ENCODE data around the gene CCRL2.

DNA sequence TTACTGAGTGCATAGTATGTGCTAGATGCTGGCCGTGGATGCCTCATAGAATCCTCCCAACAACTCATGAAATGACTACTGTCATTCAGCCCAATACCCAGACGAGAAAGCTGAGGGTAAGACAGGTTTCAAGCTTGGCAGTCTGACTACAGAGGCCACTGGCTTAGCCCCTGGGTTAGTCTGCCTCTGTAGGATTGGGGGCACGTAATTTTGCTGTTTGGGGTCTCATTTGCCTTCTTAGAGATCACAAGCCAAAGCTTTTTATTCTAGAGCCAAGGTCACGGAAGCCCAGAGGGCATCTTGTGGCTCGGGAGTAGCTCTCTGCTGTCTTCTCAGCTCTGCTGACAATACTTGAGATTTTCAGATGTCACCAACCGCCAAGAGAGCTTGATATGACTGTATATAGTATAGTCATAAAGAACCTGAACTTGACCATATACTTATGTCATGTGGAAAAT, 37.4 kb upstream of the CCRL2 start:
- TF ChIP-seq YY1 (IDR thresholded peaks at IDR 0.05; ENCODE audit: low read depth), result no peak
- TF ChIP-seq, protein P1, sequence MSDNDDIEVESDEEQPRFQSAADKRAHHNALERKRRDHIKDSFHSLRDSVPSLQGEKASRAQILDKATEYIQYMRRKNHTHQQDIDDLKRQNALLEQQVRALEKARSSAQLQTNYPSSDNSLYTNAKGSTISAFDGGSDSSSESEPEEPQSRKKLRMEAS (IDR thresholded peaks at IDR 0.05), result no peak
- TF ChIP-seq, protein P2, sequence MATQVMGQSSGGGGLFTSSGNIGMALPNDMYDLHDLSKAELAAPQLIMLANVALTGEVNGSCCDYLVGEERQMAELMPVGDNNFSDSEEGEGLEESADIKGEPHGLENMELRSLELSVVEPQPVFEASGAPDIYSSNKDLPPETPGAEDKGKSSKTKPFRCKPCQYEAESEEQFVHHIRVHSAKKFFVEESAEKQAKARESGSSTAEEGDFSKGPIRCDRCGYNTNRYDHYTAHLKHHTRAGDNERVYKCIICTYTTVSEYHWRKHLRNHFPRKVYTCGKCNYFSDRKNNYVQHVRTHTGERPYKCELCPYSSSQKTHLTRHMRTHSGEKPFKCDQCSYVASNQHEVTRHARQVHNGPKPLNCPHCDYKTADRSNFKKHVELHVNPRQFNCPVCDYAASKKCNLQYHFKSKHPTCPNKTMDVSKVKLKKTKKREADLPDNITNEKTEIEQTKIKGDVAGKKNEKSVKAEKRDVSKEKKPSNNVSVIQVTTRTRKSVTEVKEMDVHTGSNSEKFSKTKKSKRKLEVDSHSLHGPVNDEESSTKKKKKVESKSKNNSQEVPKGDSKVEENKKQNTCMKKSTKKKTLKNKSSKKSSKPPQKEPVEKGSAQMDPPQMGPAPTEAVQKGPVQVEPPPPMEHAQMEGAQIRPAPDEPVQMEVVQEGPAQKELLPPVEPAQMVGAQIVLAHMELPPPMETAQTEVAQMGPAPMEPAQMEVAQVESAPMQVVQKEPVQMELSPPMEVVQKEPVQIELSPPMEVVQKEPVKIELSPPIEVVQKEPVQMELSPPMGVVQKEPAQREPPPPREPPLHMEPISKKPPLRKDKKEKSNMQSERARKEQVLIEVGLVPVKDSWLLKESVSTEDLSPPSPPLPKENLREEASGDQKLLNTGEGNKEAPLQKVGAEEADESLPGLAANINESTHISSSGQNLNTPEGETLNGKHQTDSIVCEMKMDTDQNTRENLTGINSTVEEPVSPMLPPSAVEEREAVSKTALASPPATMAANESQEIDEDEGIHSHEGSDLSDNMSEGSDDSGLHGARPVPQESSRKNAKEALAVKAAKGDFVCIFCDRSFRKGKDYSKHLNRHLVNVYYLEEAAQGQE (IDR thresholded peaks at IDR 0.05; ENCODE audit: low read depth), result no peak
- no peak for TF ChIP-seq RAD21 (IDR thresholded peaks at IDR 0.05; ENCODE audit: low read depth)

Measured in Ishikawa (cell line).